HL-60 (cell line): ENCODE measurements around the gene SLC25A11.

Experiments
- DNase-seq, 2 experiments: peaks; one replicate each; pipeline ENCODE4 v3.0.0-alpha.2; 2010 to 2020; ENCODE audit warnings: low read depth in 1 of 2, low spot score in 1 of 2
- H3K27ac ChIP-seq: fragments of 250-450 bp; sonication (Bioruptor Pico); replicated peaks from 2 replicates; pipeline ENCODE4 v1.5.1; 2020; ENCODE audit warnings: mild to moderate bottlenecking, moderate library complexity
- H3K27me3 ChIP-seq: fragments of 250-450 bp; sonication (Bioruptor Pico); 2 replicates; pipeline ENCODE4 v1.5.1; 2021; ENCODE audit warnings: mild to moderate bottlenecking, moderate library complexity; ENCODE audit not compliant: insufficient read depth, poor library complexity, severe bottlenecking
- H3K4me3 ChIP-seq: replicated peaks from 2 replicates; pipeline ENCODE4 v1.5.1; 2011; ENCODE audit warnings: mild to moderate bottlenecking, control low read depth, low read length; ENCODE audit not compliant: insufficient read depth
- CTCF ChIP-seq: IDR thresholded peaks from one replicate; pipeline ENCODE4 v1.5.1; 2011; ENCODE audit warnings: low read length, control low read depth, inconsistent platforms; ENCODE audit not compliant: insufficient read depth
- GABPA ChIP-seq: IDR thresholded peaks from 2 replicates; pipeline ENCODE4 v1.6.1; 2012; ENCODE audit warnings: low read depth
- POLR2AphosphoS5 ChIP-seq: IDR thresholded peaks from 2 replicates; pipeline ENCODE4 v1.6.1; 2012; ENCODE audit warnings: low read depth
- SPI1 ChIP-seq: IDR thresholded peaks from 2 replicates; pipeline ENCODE4 v1.6.1; 2012; ENCODE audit warnings: low read depth, mild to moderate bottlenecking, borderline replicate concordance
- TF ChIP-seq, protein P1 (sequence below): IDR thresholded peaks from 2 replicates; pipeline ENCODE4 v1.6.1; 2012; ENCODE audit warnings: low read depth; ENCODE audit not compliant: insufficient replicate concordance

SLC25A11 gene

GRCh38 chr17:4953451-4953961 is 13.7 kb upstream of the SLC25A11 start:
- no peak for TF ChIP-seq SPI1
- TF ChIP-seq CTCF = no peak
- no peak for TF ChIP-seq GABPA
- Histone ChIP-seq H3K27me3 (no peaks in the 10 kb centered on the region), H3K27ac (no peak overlapping the region), H3K4me3 (no peak overlapping the region)
- DNase-seq = no peak

DNA sequence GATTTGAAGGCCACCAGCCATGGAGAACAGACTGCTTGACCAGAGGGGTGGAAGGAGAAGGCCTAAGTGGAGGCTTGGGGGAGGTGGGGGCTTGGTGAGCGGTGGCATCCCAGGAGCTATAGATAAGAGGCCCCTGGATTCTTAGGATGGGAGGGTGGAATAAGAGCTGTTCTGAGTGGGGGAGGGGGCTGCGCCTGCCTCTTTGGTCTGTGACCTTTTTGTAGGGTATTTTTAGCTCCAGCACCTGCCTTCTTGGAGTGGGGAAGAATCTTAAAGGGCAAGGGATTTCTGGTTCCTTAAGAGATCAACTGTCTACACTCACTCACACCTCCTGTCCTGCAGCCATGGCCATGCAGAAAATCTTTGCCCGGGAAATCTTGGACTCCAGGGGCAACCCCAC is 11.6 kb upstream of the SLC25A11 start:
- DNase-seq = no peak

GRCh38 chr17:4950746-4951204 is 10.9 kb upstream of the SLC25A11 start, which contains the start of gene ENO3:
Gene ENO3 (plus strand): TSS chr17:4951119. CDS start chr17:4951830, 711 bp downstream.
- TF ChIP-seq CTCF (no peak), SPI1 (no peak), POLR2AphosphoS5 (no peak), GABPA (no peak)
- TF ChIP-seq, protein P1, sequence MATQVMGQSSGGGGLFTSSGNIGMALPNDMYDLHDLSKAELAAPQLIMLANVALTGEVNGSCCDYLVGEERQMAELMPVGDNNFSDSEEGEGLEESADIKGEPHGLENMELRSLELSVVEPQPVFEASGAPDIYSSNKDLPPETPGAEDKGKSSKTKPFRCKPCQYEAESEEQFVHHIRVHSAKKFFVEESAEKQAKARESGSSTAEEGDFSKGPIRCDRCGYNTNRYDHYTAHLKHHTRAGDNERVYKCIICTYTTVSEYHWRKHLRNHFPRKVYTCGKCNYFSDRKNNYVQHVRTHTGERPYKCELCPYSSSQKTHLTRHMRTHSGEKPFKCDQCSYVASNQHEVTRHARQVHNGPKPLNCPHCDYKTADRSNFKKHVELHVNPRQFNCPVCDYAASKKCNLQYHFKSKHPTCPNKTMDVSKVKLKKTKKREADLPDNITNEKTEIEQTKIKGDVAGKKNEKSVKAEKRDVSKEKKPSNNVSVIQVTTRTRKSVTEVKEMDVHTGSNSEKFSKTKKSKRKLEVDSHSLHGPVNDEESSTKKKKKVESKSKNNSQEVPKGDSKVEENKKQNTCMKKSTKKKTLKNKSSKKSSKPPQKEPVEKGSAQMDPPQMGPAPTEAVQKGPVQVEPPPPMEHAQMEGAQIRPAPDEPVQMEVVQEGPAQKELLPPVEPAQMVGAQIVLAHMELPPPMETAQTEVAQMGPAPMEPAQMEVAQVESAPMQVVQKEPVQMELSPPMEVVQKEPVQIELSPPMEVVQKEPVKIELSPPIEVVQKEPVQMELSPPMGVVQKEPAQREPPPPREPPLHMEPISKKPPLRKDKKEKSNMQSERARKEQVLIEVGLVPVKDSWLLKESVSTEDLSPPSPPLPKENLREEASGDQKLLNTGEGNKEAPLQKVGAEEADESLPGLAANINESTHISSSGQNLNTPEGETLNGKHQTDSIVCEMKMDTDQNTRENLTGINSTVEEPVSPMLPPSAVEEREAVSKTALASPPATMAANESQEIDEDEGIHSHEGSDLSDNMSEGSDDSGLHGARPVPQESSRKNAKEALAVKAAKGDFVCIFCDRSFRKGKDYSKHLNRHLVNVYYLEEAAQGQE = no peak
- Histone ChIP-seq H3K4me3 (peak within 1 kb of the TSS; percentile 41), H3K27me3 (no peaks in the 10 kb centered on the region), H3K27ac (peak within 1 kb of the TSS; percentile 98)
- no peak for DNase-seq

More for the DNA sequence above, 11.6 kb upstream of the SLC25A11 start:
- Histone ChIP-seq H3K27ac (no peak overlapping the region), H3K4me3 (no peak overlapping the region), H3K27me3 (no peaks in the 10 kb centered on the region)
- no peak for TF ChIP-seq POLR2AphosphoS5
- TF ChIP-seq SPI1 = no peak
- no peak for TF ChIP-seq CTCF
- TF ChIP-seq, protein P1 = no peak
- TF ChIP-seq GABPA = no peak

GRCh38 chr17:4950075-4950745 is 10.4 kb upstream of the SLC25A11 start:
- H3K4me3 ChIP-seq = peak overlapping the region; percentile 41
- peak overlapping the region; percentile 98 for H3K27ac ChIP-seq
- no peaks in the 10 kb centered on the region for H3K27me3 ChIP-seq
- TF ChIP-seq POLR2AphosphoS5 (peak; percentile 6; the same call in 1 of the 2 replicates), GABPA (no peak)
- DNase-seq = peak in 1 of 2 experiments; percentile 23
